Measurements from ENCODE around the gene MTHFD1L. TPM values are rescaled to one million over a fixed set of nuclear protein-coding genes. Genes with fewer than 3 reads are reported as not detected.

MTHFD1L gene
- total and polyA plus RNA-seq, 2 donors from 2014 or later = 4.7 to 39.6 TPM

- Histone ChIP-seq H3K9ac (ENCODE audit: low read length in 3 of 3) (no peak overlapping the region), H3K36me3 (ENCODE audit: control insufficient read depth in 2 of 3, insufficient read depth in 3 of 3, low read length in 3 of 3) (no peaks in the 10 kb centered on the region), H3K4me1 (ENCODE audit: control insufficient read depth in 2 of 3, insufficient read depth in 2 of 3, low read depth in 1 of 3, low read length in 3 of 3) (peaks cover 0 to 4% (median 0%) of the 10 kb centered on the region in 3 donors), H3K9me3 (ENCODE audit: control insufficient read depth in 2 of 3, insufficient read depth in 1 of 3, low read length in 3 of 3) (no peaks in the 10 kb centered on the region), H3K4me3 (ENCODE audit: low read length in 3 of 3) (no peak overlapping the region), H3K27ac (ENCODE audit: low read depth in 2 of 2, low read length in 2 of 2) (no peak overlapping the region), H3K27me3 (ENCODE audit: control insufficient read depth, insufficient read depth, low read length) (no peaks in the 10 kb centered on the region)
- DNase-seq (no peak), FAIRE-seq (no peak)
- no peak for TF ChIP-seq CTCF (IDR thresholded peaks at IDR 0.05; ENCODE audit: borderline replicate concordance, extremely low read depth, insufficient read depth)
- intact Hi-C loops (cut with DNase I) = no loop called here
These were observed 147.1 kb downstream of the MTHFD1L start for GRCh38 chr6:151012321-151013294.

GRCh38 chr6:151014404-151015100 is 149.1 kb downstream of the MTHFD1L start:
- intact Hi-C loops (cut with DNase I) = loop anchor here (5.0 kb wide), 1 partner anchor 318 kb away; no protein-coding TSS in a partner anchor
- Histone ChIP-seq H3K4me3 (ENCODE audit: low read length in 3 of 3) (no peak overlapping the region), H3K27me3 (ENCODE audit: control insufficient read depth, insufficient read depth, low read length) (no peaks in the 10 kb centered on the region), H3K9me3 (ENCODE audit: control insufficient read depth in 2 of 3, insufficient read depth in 1 of 3, low read length in 3 of 3) (no peaks in the 10 kb centered on the region), H3K27ac (ENCODE audit: low read depth in 2 of 2, low read length in 2 of 2) (peak overlapping the region in 1 of 2 donors; percentile 41), H3K4me1 (ENCODE audit: control insufficient read depth in 2 of 3, insufficient read depth in 2 of 3, low read depth in 1 of 3, low read length in 3 of 3) (peaks cover 4% of the 10 kb centered on the region in 3 donors), H3K36me3 (ENCODE audit: control insufficient read depth in 2 of 3, insufficient read depth in 3 of 3, low read length in 3 of 3) (no peaks in the 10 kb centered on the region), H3K9ac (ENCODE audit: low read length in 3 of 3) (no peak overlapping the region)
- DNase-seq (peak; percentile 81 to 93 (median 87)), FAIRE-seq (no peak)
- TF ChIP-seq CTCF (IDR thresholded peaks at IDR 0.05; ENCODE audit: borderline replicate concordance, extremely low read depth, insufficient read depth) = peak; percentile 97

GRCh38 chr6:151015101-151015700 is 149.7 kb downstream of the MTHFD1L start:
- Histone ChIP-seq H3K4me3 (ENCODE audit: low read length in 3 of 3) (no peak overlapping the region), H3K36me3 (ENCODE audit: control insufficient read depth in 2 of 3, insufficient read depth in 3 of 3, low read length in 3 of 3) (no peaks in the 10 kb centered on the region), H3K9ac (ENCODE audit: low read length in 3 of 3) (no peak overlapping the region), H3K27me3 (ENCODE audit: control insufficient read depth, insufficient read depth, low read length) (no peaks in the 10 kb centered on the region), H3K27ac (ENCODE audit: low read depth in 2 of 2, low read length in 2 of 2) (no peak overlapping the region), H3K9me3 (ENCODE audit: control insufficient read depth in 2 of 3, insufficient read depth in 1 of 3, low read length in 3 of 3) (no peaks in the 10 kb centered on the region), H3K4me1 (ENCODE audit: control insufficient read depth in 2 of 3, insufficient read depth in 2 of 3, low read depth in 1 of 3, low read length in 3 of 3) (peaks cover 4% of the 10 kb centered on the region in 3 donors)
- DNase-seq = no peak
- TF ChIP-seq CTCF (IDR thresholded peaks at IDR 0.05; ENCODE audit: borderline replicate concordance, extremely low read depth, insufficient read depth) = no peak
- intact Hi-C loops (cut with DNase I) = loop anchor here (5.0 kb wide), 1 partner anchor 317 kb away; no protein-coding TSS in a partner anchor
- FAIRE-seq = no peak

Measured in kidney (tissue), 14 donors.